RWPE1 (cell line): Measurements from ENCODE around the gene EYS.

Experiments
- CTCF ChIA-PET: fragments of 350-600 bp; sonication (Branson Sonifier 250); formaldehyde crosslinking; extraction: SDS; loops from one replicate; lab custom pipeline; 2021; lab: Yijun Ruan, JAX
- POLR2A ChIA-PET: fragments of 400-600 bp; formaldehyde crosslinking; extraction: SDS; loops from one replicate; lab custom pipeline; 2020; ENCODE audit warnings: antibody characterized with exemption; ENCODE audit not compliant: low non-redundant PET; lab: Yijun Ruan, JAX
- DNase-seq: peaks from one replicate; pipeline ENCODE4 v3.0.0; 2012; ENCODE audit warnings: low spot score
- H3K27ac ChIP-seq: fragments of 450-650 bp; 2 replicates; pipeline ENCODE4 v1.5.1; 2017
- TF ChIP-seq, protein P1 (sequence below): fragments of 450-650 bp; conservative IDR thresholded peaks from 2 replicates; pipeline ENCODE4 v1.5.1; 2017; ENCODE audit warnings: low read depth, mild to moderate bottlenecking

The EYS gene

DNA sequence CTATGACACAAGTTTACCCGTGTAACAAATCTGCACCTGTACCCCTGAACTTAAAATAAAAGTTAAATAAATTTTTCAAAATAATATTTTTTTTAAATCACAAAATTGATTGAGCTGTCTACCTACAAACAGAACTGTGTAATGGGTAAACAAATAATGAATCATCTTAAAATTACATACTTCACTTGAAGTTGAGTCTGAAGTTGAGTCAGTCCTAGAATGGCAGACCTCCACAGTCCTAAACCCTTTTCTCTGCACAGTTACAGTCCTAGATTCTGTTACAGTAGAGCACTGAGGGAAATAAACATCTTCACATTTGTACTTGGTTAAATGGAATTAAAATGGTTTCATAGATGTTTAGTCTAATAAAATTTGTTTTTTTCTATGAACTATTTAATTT, 1190.6 kb downstream of the EYS start:
- no peak for DNase-seq
- TF ChIP-seq, protein P1, sequence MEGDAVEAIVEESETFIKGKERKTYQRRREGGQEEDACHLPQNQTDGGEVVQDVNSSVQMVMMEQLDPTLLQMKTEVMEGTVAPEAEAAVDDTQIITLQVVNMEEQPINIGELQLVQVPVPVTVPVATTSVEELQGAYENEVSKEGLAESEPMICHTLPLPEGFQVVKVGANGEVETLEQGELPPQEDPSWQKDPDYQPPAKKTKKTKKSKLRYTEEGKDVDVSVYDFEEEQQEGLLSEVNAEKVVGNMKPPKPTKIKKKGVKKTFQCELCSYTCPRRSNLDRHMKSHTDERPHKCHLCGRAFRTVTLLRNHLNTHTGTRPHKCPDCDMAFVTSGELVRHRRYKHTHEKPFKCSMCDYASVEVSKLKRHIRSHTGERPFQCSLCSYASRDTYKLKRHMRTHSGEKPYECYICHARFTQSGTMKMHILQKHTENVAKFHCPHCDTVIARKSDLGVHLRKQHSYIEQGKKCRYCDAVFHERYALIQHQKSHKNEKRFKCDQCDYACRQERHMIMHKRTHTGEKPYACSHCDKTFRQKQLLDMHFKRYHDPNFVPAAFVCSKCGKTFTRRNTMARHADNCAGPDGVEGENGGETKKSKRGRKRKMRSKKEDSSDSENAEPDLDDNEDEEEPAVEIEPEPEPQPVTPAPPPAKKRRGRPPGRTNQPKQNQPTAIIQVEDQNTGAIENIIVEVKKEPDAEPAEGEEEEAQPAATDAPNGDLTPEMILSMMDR = no peak
- POLR2A ChIA-PET = no interaction called here
- CTCF ChIA-PET = interaction anchor here (0.6 kb wide), 1 partner anchor 507 kb away, joined by 3 read pairs; no protein-coding TSS in a partner anchor
- H3K27ac ChIP-seq = no peak overlapping the region

DNA sequence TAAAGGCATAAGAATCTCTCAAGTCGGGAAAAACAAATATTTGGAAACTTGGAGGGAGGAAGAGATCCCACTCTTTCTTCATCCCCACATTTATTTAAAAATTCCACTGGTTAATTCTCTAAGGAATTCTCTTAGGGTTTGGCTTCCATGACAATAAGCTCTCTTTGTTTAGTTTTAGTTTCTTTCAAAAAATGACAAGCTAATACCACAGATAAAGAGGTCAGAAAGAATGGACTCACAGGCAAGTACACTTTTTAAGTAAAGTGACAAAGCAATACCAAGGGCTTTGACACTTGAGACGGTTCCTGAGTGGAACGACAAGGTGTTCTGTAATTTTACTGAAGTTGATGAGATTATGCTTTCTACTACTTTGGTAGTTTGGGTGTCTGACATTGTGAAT, 1199.4 kb downstream of the EYS start:
- ChIA-PET POLR2A (no interaction called here), CTCF (interaction anchor here (0.6 kb wide), 1 partner anchor 1239 kb away, joined by 4 read pairs; no protein-coding TSS in a partner anchor)
- no peak overlapping the region for H3K27ac ChIP-seq
- DNase-seq = no peak
- TF ChIP-seq, protein P1 = no peak

DNA sequence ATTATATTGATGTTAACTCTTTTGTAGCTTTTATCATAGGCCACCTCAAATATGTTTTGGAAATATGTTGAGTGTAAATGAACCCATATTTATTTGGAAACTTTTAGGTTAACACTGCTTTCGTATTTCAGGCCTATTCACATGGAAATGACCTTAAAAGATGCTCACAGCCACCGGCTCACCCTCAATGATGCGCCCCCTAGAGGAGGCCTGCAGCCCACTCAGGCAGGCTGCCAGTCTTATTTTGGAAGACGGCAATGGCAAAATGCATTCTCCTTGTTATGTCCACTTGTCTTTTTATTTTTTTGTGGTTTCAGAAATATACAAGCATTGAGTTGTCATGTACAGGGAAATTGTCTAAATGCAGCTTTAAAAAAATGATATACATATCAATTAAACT, 1201.7 kb downstream of the EYS start:
- H3K27ac ChIP-seq = no peak overlapping the region
- TF ChIP-seq, protein P1 = peak; percentile 30
- DNase-seq = no peak
- ChIA-PET POLR2A (no interaction called here), CTCF (no interaction called here)

DNA sequence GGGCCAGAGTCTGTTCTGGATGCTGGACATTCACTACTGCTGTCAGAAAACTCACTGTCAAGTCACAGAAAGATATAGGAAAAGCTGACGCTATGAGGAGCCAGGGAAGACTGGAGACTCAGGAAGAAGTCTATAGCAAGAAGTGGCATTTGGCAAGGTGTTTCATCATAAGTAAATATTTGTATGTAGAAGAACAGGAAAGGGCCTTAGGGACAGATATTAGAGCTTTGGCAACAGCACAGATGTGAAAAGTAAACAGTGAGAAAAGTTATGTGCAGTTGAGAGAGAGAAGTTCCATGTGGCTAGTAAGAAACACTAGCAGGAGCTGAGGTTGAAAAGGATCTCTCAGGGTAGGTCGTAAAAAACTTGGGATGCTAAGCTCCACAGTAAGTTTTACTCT, 1202.5 kb downstream of the EYS start:
- POLR2A ChIA-PET = no interaction called here
- TF ChIP-seq, protein P1 = no peak
- no peak for DNase-seq
- CTCF ChIA-PET = no interaction called here
- H3K27ac ChIP-seq = no peak overlapping the region

DNA sequence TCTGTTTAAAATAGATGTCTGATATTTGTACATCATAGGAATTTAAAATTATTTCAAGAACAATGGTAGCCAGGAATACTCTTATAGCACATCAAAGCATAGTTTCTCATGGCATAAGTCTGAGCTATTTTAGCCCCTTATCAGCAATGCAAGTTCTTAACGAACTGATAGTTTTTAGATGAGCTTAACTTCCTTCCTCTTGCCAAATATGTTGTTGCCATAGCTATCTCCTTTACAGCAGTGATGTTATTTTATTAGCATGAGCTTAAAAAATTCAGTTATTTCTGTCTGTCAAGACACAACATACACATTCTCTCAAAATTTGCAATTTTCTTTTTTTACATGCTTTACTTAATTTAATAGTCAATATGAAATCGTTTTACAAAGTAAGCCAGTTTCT, 1204.2 kb downstream of the EYS start:
- no peak for DNase-seq
- TF ChIP-seq, protein P1 = no peak
- H3K27ac ChIP-seq = no peak overlapping the region
- CTCF ChIA-PET = interaction anchor here (0.6 kb wide), 3 partner anchors 50 to 1195 kb away, joined by 3 to 4 read pairs (median 4); no protein-coding TSS in a partner anchor
- POLR2A ChIA-PET = no interaction called here

DNA sequence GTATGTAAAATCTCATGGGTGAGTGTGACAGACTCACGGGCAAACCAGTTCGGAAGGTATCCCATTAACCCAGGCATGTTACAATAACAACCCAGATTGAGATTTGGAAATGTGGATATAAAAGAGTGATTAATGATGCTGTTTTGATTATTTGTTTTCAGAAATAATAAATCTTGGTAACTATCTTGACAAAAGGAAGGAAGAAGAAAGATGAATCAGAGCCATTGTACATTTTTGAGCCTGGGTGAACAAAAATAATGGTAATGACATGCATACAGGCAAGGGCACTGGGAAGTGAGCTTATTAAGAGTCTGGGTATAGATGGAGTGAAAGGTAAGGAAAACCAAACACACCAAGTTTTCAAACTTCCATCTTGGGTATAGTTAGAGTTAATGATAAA, 1209.4 kb downstream of the EYS start:
- TF ChIP-seq, protein P1 = no peak
- ChIA-PET CTCF (no interaction called here), POLR2A (no interaction called here)
- DNase-seq = no peak
- H3K27ac ChIP-seq = no peak overlapping the region
